ENCODE data around the gene DCDC1. TPM values are rescaled to one million over a fixed set of nuclear protein-coding genes. Genes with fewer than 3 reads are reported as not detected.
"Not testable (repeated sequence)": the region's sequence is repeated elsewhere in the genome, so short reads cannot be mapped to it uniquely, and the experiment has no call there.

The DCDC1 gene
- total RNA-seq, 5 donors from 2014 or later (not counting 1 experiment from before 2014, with no cell fraction given) = 0.09 to 1.0 (median 0.22) TPM; not detected in 1

DNA sequence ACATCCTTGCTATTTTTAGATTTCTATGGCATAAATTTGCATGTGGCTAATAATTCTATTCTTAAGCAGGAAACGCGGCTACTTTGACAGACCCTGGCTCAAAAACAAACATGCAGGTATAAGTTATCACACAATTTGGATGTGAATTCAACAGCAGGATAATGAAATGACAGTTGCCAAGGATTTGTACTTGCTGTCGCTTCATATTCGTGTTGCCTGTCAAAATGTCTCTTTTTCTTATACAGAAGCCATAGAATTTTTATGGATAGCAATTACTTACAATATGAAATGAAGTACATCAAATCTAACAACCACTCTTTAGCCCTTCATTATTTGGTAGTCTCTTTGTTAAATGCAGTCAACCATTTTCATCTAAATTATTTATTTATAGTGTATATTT lies 46.4 kb downstream of the DCDC1 start:
- peaks cover 3 to 10% (median 6%) of the 10 kb centered on the region in 3 donors for H3K4me1 Mint-ChIP-seq
- DNase-seq = no peak
- Histone ChIP-seq H3K36me3 (ENCODE audit: control insufficient read depth in 2 of 2, extremely low read depth in 1 of 2, insufficient read depth in 1 of 2, low read length in 1 of 2) (no peaks in the 10 kb centered on the region), H3K4me3 (ENCODE audit: control insufficient read depth in 1 of 2, extremely low read depth in 1 of 2, low read length in 1 of 2) (no peak overlapping the region), H3K27ac (ENCODE audit: low read length) (no peak overlapping the region), H3K4me1 (ENCODE audit: control insufficient read depth in 1 of 2, extremely low read depth in 1 of 2, insufficient read depth in 2 of 2, low read length in 2 of 2) (no peaks in the 10 kb centered on the region), H3K27me3 (replicated peaks in 1 of 2; ENCODE audit: control insufficient read depth in 2 of 2, extremely low read depth in 1 of 2, insufficient read depth in 2 of 2, low read length in 1 of 2) (no peaks in the 10 kb centered on the region), H3K9me3 (no peaks in the 10 kb centered on the region)
- ATAC-seq (replicated peaks in 1 of 4) = no peak
- WGBS (ENCODE audit: insufficient coverage) = no CpG with 5 or more reads among the region's 4 CpGs
- peaks cover 0 to 5% of the 10 kb centered on the region in 2 donors for H3K27me3 Mint-ChIP-seq
- ChIA-PET CTCF (no interaction called here), POLR2A (no interaction called here)
- H3K36me3 Mint-ChIP-seq = no peaks in the 10 kb centered on the region
- no peaks in the 10 kb centered on the region for H3K9me3 Mint-ChIP-seq
- H3K4me3 Mint-ChIP-seq = no peak overlapping the region
- H3K27ac Mint-ChIP-seq = no peak overlapping the region

DNA sequence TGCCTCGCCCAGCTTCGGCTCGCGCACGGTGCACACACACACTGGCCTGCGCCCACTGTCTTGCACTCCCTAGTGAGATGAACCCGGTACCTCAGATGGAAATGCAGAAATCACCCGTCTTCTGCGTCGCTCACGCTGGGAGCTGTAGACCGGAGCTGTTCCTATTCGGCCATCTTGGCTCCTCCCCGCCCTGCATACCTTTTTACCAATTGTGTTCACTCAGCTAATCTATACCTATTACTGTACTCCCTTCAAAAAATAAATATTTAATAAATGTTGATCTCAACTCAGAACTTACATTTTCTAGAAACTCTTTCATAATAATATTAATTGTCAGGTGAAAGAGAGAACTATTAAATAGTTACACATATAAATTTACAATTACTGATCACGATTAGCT lies 48.0 kb downstream of the DCDC1 start:
- H3K36me3 ChIP-seq (ENCODE audit: control insufficient read depth in 2 of 2, extremely low read depth in 1 of 2, insufficient read depth in 1 of 2, low read length in 1 of 2); CTCF ChIA-PET; H3K4me1 ChIP-seq (ENCODE audit: control insufficient read depth in 1 of 2, extremely low read depth in 1 of 2, insufficient read depth in 2 of 2, low read length in 2 of 2); H3K27me3 Mint-ChIP-seq; H3K9me3 ChIP-seq; ATAC-seq (replicated peaks in 1 of 4); H3K4me3 Mint-ChIP-seq; H3K27ac Mint-ChIP-seq; H3K27ac ChIP-seq (ENCODE audit: low read length); DNase-seq; H3K4me1 Mint-ChIP-seq; H3K9me3 Mint-ChIP-seq; H3K27me3 ChIP-seq (replicated peaks in 1 of 2; ENCODE audit: control insufficient read depth in 2 of 2, extremely low read depth in 1 of 2, insufficient read depth in 2 of 2, low read length in 1 of 2); H3K36me3 Mint-ChIP-seq; H3K4me3 ChIP-seq (ENCODE audit: control insufficient read depth in 1 of 2, extremely low read depth in 1 of 2, low read length in 1 of 2): not testable (repeated sequence)
- 100% methylated on average over 5 of the region's 15 CpGs for WGBS (ENCODE audit: insufficient coverage)
- POLR2A ChIA-PET = interaction anchor here in 1 of 2 donors (0.5 kb wide), 1 partner anchor 341 kb away, joined by 3 read pairs; no protein-coding TSS in a partner anchor

DNA sequence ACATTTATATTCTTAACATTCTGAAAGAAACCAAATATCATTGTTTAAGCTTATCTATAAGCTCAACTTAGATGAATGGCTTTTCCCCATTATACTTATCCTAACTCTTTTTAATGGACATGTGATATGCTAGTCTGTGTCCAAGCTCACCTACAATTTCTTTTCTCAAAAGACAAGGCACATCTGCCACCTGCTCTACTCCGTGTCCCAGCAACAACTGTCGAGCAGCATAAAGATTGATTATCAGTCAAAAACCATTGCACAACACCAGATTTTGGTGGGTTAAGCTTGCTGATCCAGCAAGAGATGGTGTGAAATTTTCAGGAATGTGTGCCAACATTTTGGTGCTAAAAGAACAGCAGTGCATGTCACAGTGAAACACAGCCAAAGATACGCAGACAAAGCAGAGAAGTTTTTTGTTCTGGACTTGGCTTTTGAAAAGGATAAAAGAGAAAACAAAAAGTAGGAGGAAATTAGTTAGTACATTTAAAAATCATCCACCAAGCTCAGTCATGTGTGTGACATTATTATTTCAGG lies 65.8 kb downstream of the DCDC1 start:
- WGBS (ENCODE audit: insufficient coverage) = no CpG with 5 or more reads among the region's 3 CpGs
- no peaks in the 10 kb centered on the region for H3K27me3 Mint-ChIP-seq
- Histone ChIP-seq H3K9me3 (no peaks in the 10 kb centered on the region), H3K36me3 (ENCODE audit: control insufficient read depth in 2 of 2, extremely low read depth in 1 of 2, insufficient read depth in 1 of 2, low read length in 1 of 2) (no peaks in the 10 kb centered on the region), H3K4me1 (ENCODE audit: control insufficient read depth in 1 of 2, extremely low read depth in 1 of 2, insufficient read depth in 2 of 2, low read length in 2 of 2) (no peaks in the 10 kb centered on the region), H3K27ac (ENCODE audit: low read length) (no peak overlapping the region), H3K4me3 (ENCODE audit: control insufficient read depth in 1 of 2, extremely low read depth in 1 of 2, low read length in 1 of 2) (no peak overlapping the region), H3K27me3 (replicated peaks in 1 of 2; ENCODE audit: control insufficient read depth in 2 of 2, extremely low read depth in 1 of 2, insufficient read depth in 2 of 2, low read length in 1 of 2) (no peaks in the 10 kb centered on the region)
- H3K36me3 Mint-ChIP-seq = no peaks in the 10 kb centered on the region
- H3K27ac Mint-ChIP-seq = no peak overlapping the region
- H3K4me3 Mint-ChIP-seq = no peak overlapping the region
- ChIA-PET POLR2A (no interaction called here), CTCF (interaction anchor here in 1 of 2 donors (0.5 kb wide), 1 partner anchor 972 kb away, joined by 3 read pairs; no protein-coding TSS in a partner anchor)
- no peak for ATAC-seq (replicated peaks in 1 of 4)
- no peaks in the 10 kb centered on the region for H3K4me1 Mint-ChIP-seq
- no peaks in the 10 kb centered on the region for H3K9me3 Mint-ChIP-seq
- no peak for DNase-seq

DNA sequence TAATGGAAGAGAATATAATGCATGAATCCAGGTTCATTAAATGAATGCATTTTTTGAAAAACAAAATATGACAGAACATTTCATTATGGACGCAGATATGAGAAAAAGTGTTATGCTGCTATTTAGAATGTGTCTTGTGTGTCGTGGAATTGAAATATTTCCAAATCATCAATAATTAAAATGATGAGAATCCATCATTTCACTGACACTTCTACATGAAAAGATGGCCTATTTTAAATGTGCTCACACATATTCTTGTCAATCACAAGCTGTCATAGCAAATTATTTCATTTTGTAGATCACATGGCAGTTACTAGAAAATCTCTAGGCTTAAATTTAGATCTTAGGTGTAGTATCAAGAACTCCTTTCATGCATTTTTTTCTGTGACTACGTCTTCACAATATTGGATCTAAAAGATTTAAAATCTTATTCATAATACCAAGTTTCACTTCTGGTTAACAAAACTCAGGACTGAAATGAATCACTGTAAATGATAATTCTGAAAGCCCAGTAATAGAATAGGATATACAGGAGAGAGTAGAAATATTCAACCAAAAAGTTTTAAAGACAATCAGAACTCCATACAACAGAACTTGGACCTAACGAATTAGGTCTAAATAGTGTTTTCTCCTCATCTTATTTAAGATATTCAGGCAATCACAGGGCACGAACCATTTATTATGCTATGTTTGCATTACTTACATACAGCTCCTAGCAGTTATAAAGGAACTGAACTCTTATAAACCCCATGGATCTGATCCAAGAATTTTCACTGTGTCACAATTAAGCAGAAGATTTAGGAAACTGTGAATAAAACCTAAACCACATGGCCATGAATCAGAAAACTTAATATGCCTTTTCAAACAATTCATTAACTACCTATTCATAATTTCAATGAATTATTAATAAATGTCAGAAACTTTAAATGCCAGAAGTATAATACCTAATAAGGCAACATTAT lies 67.7 kb downstream of the DCDC1 start:
- H3K36me3 ChIP-seq (ENCODE audit: control insufficient read depth in 2 of 2, extremely low read depth in 1 of 2, insufficient read depth in 1 of 2, low read length in 1 of 2) = no peaks in the 10 kb centered on the region
- no peak overlapping the region for H3K27ac ChIP-seq (ENCODE audit: low read length)
- CTCF ChIA-PET = no interaction called here
- DNase-seq (no peak), ATAC-seq (replicated peaks in 1 of 4) (no peak)
- POLR2A ChIA-PET = no interaction called here
- Mint-ChIP-seq H3K27me3 (peaks cover 0 to 4% of the 10 kb centered on the region in 2 donors), H3K9me3 (no peaks in the 10 kb centered on the region), H3K36me3 (no peaks in the 10 kb centered on the region), H3K4me1 (no peaks in the 10 kb centered on the region), H3K27ac (no peak overlapping the region), H3K4me3 (no peak overlapping the region)
- H3K4me1 ChIP-seq (ENCODE audit: control insufficient read depth in 1 of 2, extremely low read depth in 1 of 2, insufficient read depth in 2 of 2, low read length in 2 of 2) = no peaks in the 10 kb centered on the region
- H3K27me3 ChIP-seq (replicated peaks in 1 of 2; ENCODE audit: control insufficient read depth in 2 of 2, extremely low read depth in 1 of 2, insufficient read depth in 2 of 2, low read length in 1 of 2) = no peaks in the 10 kb centered on the region
- no peak overlapping the region for H3K4me3 ChIP-seq (ENCODE audit: control insufficient read depth in 1 of 2, extremely low read depth in 1 of 2, low read length in 1 of 2)
- no peaks in the 10 kb centered on the region for H3K9me3 ChIP-seq
- WGBS (ENCODE audit: insufficient coverage) = no CpG with 5 or more reads among the region's 5 CpGs

DNA sequence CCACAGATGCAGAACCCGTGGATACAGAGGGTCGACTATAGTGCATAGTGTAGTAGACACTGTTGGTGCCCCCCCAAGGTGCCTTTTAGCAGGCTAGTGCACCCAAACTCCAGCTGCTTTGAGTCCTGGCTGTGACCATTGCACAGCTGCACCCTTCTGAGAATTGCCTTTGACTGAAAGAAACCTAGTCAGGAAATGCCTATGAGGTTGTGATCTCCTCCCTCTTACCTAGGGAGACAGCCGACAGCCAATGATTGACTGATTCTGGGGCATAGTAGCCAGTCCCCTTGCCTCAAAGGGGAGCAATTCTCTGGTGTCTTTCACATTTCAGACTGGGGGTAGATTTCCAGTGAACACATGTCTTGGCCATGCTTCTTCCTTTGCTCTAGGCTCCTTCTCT lies 74.2 kb downstream of the DCDC1 start:
- ChIA-PET CTCF (interaction anchor here in 1 of 2 donors (0.6 kb wide), 1 partner anchor 29 kb away, joined by 3 read pairs; no protein-coding TSS in a partner anchor), POLR2A (no interaction called here)
- H3K27ac ChIP-seq (ENCODE audit: low read length) = no peak overlapping the region
- H3K4me3 ChIP-seq (ENCODE audit: control insufficient read depth in 1 of 2, extremely low read depth in 1 of 2, low read length in 1 of 2) = no peak overlapping the region
- WGBS (ENCODE audit: insufficient coverage) = 90% methylated on average over 2 of the region's 3 CpGs
- H3K36me3 Mint-ChIP-seq = no peaks in the 10 kb centered on the region
- no peaks in the 10 kb centered on the region for H3K9me3 Mint-ChIP-seq
- H3K27me3 ChIP-seq (replicated peaks in 1 of 2; ENCODE audit: control insufficient read depth in 2 of 2, extremely low read depth in 1 of 2, insufficient read depth in 2 of 2, low read length in 1 of 2) = no peaks in the 10 kb centered on the region
- H3K27me3 Mint-ChIP-seq = peaks cover 0 to 14% of the 10 kb centered on the region in 2 donors
- no peaks in the 10 kb centered on the region for H3K4me1 Mint-ChIP-seq
- DNase-seq (no peak), ATAC-seq (replicated peaks in 1 of 4) (no peak)
- no peaks in the 10 kb centered on the region for H3K9me3 ChIP-seq
- no peaks in the 10 kb centered on the region for H3K36me3 ChIP-seq (ENCODE audit: control insufficient read depth in 2 of 2, extremely low read depth in 1 of 2, insufficient read depth in 1 of 2, low read length in 1 of 2)
- no peaks in the 10 kb centered on the region for H3K4me1 ChIP-seq (ENCODE audit: control insufficient read depth in 1 of 2, extremely low read depth in 1 of 2, insufficient read depth in 2 of 2, low read length in 2 of 2)
- H3K4me3 Mint-ChIP-seq = no peak overlapping the region
- H3K27ac Mint-ChIP-seq = no peak overlapping the region

DNA sequence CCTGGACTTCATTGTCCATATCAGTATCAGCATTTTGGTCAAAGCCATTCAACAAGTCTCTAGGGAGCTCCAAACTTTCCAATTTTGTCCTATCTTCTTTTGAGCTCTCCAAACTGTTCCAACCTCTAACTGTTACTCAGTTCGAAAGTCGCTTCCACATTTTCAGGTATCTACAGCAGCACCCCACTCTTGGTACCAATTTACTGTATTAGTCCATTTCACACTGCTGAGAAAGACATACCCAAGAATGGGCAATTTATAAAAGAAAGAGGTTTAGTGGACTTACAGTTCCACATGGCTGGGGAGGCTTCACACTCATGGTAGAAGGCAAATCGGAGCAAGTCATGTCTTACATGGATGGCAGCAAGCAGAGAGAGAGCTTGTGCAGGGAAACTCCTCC lies 96.0 kb downstream of the DCDC1 start:
- H3K4me1 ChIP-seq (ENCODE audit: control insufficient read depth in 1 of 2, extremely low read depth in 1 of 2, insufficient read depth in 2 of 2, low read length in 2 of 2); H3K36me3 Mint-ChIP-seq; H3K9me3 ChIP-seq; H3K4me1 Mint-ChIP-seq; H3K4me3 Mint-ChIP-seq; H3K27ac Mint-ChIP-seq; ATAC-seq (replicated peaks in 1 of 4); H3K27me3 ChIP-seq (replicated peaks in 1 of 2; ENCODE audit: control insufficient read depth in 2 of 2, extremely low read depth in 1 of 2, insufficient read depth in 2 of 2, low read length in 1 of 2); CTCF ChIA-PET; H3K27me3 Mint-ChIP-seq; DNase-seq; H3K4me3 ChIP-seq (ENCODE audit: control insufficient read depth in 1 of 2, extremely low read depth in 1 of 2, low read length in 1 of 2); H3K27ac ChIP-seq (ENCODE audit: low read length); POLR2A ChIA-PET; H3K36me3 ChIP-seq (ENCODE audit: control insufficient read depth in 2 of 2, extremely low read depth in 1 of 2, insufficient read depth in 1 of 2, low read length in 1 of 2): not testable (repeated sequence)
- no CpG with 5 or more reads among the region's 3 CpGs for WGBS (ENCODE audit: insufficient coverage)
- peaks cover 17 to 26% (median 17%) of the 10 kb centered on the region in 3 donors for H3K9me3 Mint-ChIP-seq
